Activated T-helper 1 cell treated with Interleukin-2 at 50 U/mL for 16 hours (primary cell): Measurements from ENCODE around the gene ADCYAP1.
A peak's percentile ranks its signal among the peaks of the same experiment; 100 is the strongest.
"Not testable (repeated sequence)": the region's sequence is repeated elsewhere in the genome, so short reads cannot be mapped to it uniquely, and the experiment has no call there.

Experiments used
- DNase-seq: peaks from one replicate; pipeline ENCODE4 v3.0.0-alpha.2; 2020; ENCODE audit warnings: low read depth

Gene ADCYAP1

GRCh38 chr18:904218-905090 is at the start of gene ADCYAP1:
Gene ADCYAP1, plus strand, starts transcription at chr18:904871. Its CDS starts 516 bp downstream, at chr18:905387.
- DNase-seq: no peak

GRCh38 chr18:857986-858385 is 46.7 kb upstream of the ADCYAP1 start:
- DNase-seq: no peak

- peak; percentile 19 for DNase-seq
Observed at GRCh38 chr18:864872-865273, 39.8 kb upstream of the ADCYAP1 start.

- no peak for DNase-seq
Observed at GRCh38 chr18:867257-867656, 37.4 kb upstream of the ADCYAP1 start.

- not testable (repeated sequence) for DNase-seq
Observed at GRCh38 chr18:873426-873825, 31.2 kb upstream of the ADCYAP1 start.

- DNase-seq: no peak
Observed at GRCh38 chr18:875912-876311, 28.8 kb upstream of the ADCYAP1 start.

GRCh38 chr18:877238-877637 is 27.4 kb upstream of the ADCYAP1 start:
- no peak for DNase-seq

- DNase-seq: no peak
Observed at GRCh38 chr18:886076-886475, 18.6 kb upstream of the ADCYAP1 start.

- no peak for DNase-seq
Observed at GRCh38 chr18:887716-888115, 17.0 kb upstream of the ADCYAP1 start.

- DNase-seq: no peak
Observed at GRCh38 chr18:892316-892715, 12.4 kb upstream of the ADCYAP1 start.

- DNase-seq: no peak
Observed at GRCh38 chr18:896315-896714, 8.4 kb upstream of the ADCYAP1 start.

- no peak for DNase-seq
Observed at GRCh38 chr18:901761-902160, 2.9 kb upstream of the ADCYAP1 start.

- DNase-seq: no peak
Observed at GRCh38 chr18:902229-902628, 2.4 kb upstream of the ADCYAP1 start.

- no peak for DNase-seq
Observed at GRCh38 chr18:903701-904100, 970 bp upstream of the ADCYAP1 start.

- DNase-seq: no peak
Observed at GRCh38 chr18:905307-905947, 756 bp downstream of the ADCYAP1 start.

- DNase-seq: no peak
Observed at GRCh38 chr18:905948-906415, 1.3 kb downstream of the ADCYAP1 start.

GRCh38 chr18:906416-907114 is 1.9 kb downstream of the ADCYAP1 start:
- no peak for DNase-seq

- DNase-seq: no peak
Observed at GRCh38 chr18:907115-907884, 2.6 kb downstream of the ADCYAP1 start.

GRCh38 chr18:907885-908757 is 3.5 kb downstream of the ADCYAP1 start:
- no peak for DNase-seq

- no peak for DNase-seq
Observed at GRCh38 chr18:908758-909724, 4.4 kb downstream of the ADCYAP1 start.
